ENCODE results near the gene TTC39B.

The TTC39B gene

GRCh38 chr9:15277400-15278090 lies 29.5 kb downstream of the TTC39B start:
- Histone ChIP-seq H2AFZ (ENCODE audit: low read depth, low read length) (no peak overlapping the region), H2AK5ac (ENCODE audit: low read length, severe bottlenecking) (peak overlapping the region; percentile 80), H3K4me1 (ENCODE audit: control insufficient read depth, insufficient read depth, low read depth, low read length) (peaks cover 6% of the 10 kb centered on the region), H3K23ac (ENCODE audit: low read length in 2 of 2) (no peak overlapping the region), H3K9ac (ENCODE audit: low read length) (no peak overlapping the region), H2BK15ac (ENCODE audit: low read depth, poor library complexity, severe bottlenecking) (no peak overlapping the region), H3K36me3 (ENCODE audit: control insufficient read depth in 1 of 2, insufficient read depth in 2 of 2, low read depth in 1 of 2, low read length in 2 of 2) (peaks cover 0 to 4% of the 10 kb centered on the region in 2 experiments), H3K27ac (ENCODE audit: low read length, poor library complexity, severe bottlenecking) (no peak overlapping the region), H3K4me2 (ENCODE audit: low read length, poor library complexity, severe bottlenecking) (no peak overlapping the region), H3K79me1 (replicated peaks; ENCODE audit: low read length, poor library complexity, severe bottlenecking) (peaks cover 39% of the 10 kb centered on the region), H2BK120ac (ENCODE audit: low read depth, low read length) (no peak overlapping the region), H3K4me3 (ENCODE audit: insufficient read depth in 1 of 2, low read depth in 1 of 2, low read length in 2 of 2) (no peak overlapping the region), H2BK12ac (ENCODE audit: low read length in 2 of 2) (peak overlapping the region in 1 of 2 experiments; percentile 59), H3K27me3 (ENCODE audit: control insufficient read depth in 1 of 2, insufficient read depth in 1 of 2, low read length in 2 of 2) (no peaks in the 10 kb centered on the region), H3K14ac (ENCODE audit: low read length in 2 of 2) (peak overlapping the region in 1 of 2 experiments; percentile 81), H3K18ac (ENCODE audit: low read depth in 1 of 2, low read length in 2 of 2) (no peak overlapping the region), H3K4ac (ENCODE audit: low read depth in 1 of 2, low read length in 2 of 2) (no peak overlapping the region), H4K91ac (ENCODE audit: low read length) (no peak overlapping the region), H2BK5ac (ENCODE audit: low read depth, low read length, poor library complexity, severe bottlenecking) (no peak overlapping the region), H4K8ac (ENCODE audit: low read length) (peak overlapping the region; percentile 64), H3K9me3 (ENCODE audit: control insufficient read depth, low read length) (no peaks in the 10 kb centered on the region)
- 98% methylated on average over 6 of the region's 9 CpGs for WGBS
- peak; percentile 38 for DNase-seq

GRCh38 chr9:15276328-15276938 lies 30.6 kb downstream of the TTC39B start:
- H2BK15ac ChIP-seq (ENCODE audit: low read depth, poor library complexity, severe bottlenecking): no peak overlapping the region
- H3K36me3 ChIP-seq (ENCODE audit: control insufficient read depth in 1 of 2, insufficient read depth in 2 of 2, low read depth in 1 of 2, low read length in 2 of 2): peaks cover 0 to 4% of the 10 kb centered on the region in 2 experiments
- WGBS: 88% methylated on average over 3 of the region's 4 CpGs
- DNase-seq: no peak
- H3K27ac ChIP-seq (ENCODE audit: low read length, poor library complexity, severe bottlenecking): no peak overlapping the region
- H3K27me3 ChIP-seq (ENCODE audit: control insufficient read depth in 1 of 2, insufficient read depth in 1 of 2, low read length in 2 of 2): no peaks in the 10 kb centered on the region
- no peak overlapping the region for H2BK5ac ChIP-seq (ENCODE audit: low read depth, low read length, poor library complexity, severe bottlenecking)
- no peak overlapping the region for H2BK12ac ChIP-seq (ENCODE audit: low read length in 2 of 2)
- no peaks in the 10 kb centered on the region for H3K9me3 ChIP-seq (ENCODE audit: control insufficient read depth, low read length)
- no peak overlapping the region for H4K91ac ChIP-seq (ENCODE audit: low read length)
- peaks cover 44% of the 10 kb centered on the region for H3K79me1 ChIP-seq (replicated peaks; ENCODE audit: low read length, poor library complexity, severe bottlenecking)
- H2BK120ac ChIP-seq (ENCODE audit: low read depth, low read length): no peak overlapping the region
- no peak overlapping the region for H3K4me2 ChIP-seq (ENCODE audit: low read length, poor library complexity, severe bottlenecking)
- no peak overlapping the region for H3K4me3 ChIP-seq (ENCODE audit: insufficient read depth in 1 of 2, low read depth in 1 of 2, low read length in 2 of 2)
- no peak overlapping the region for H3K9ac ChIP-seq (ENCODE audit: low read length)
- H3K4me1 ChIP-seq (ENCODE audit: control insufficient read depth, insufficient read depth, low read depth, low read length): peaks cover 6% of the 10 kb centered on the region
- H3K14ac ChIP-seq (ENCODE audit: low read length in 2 of 2): no peak overlapping the region
- H3K4ac ChIP-seq (ENCODE audit: low read depth in 1 of 2, low read length in 2 of 2): no peak overlapping the region
- no peak overlapping the region for H3K23ac ChIP-seq (ENCODE audit: low read length in 2 of 2)
- no peak overlapping the region for H2AK5ac ChIP-seq (ENCODE audit: low read length, severe bottlenecking)
- no peak overlapping the region for H4K8ac ChIP-seq (ENCODE audit: low read length)
- H3K18ac ChIP-seq (ENCODE audit: low read depth in 1 of 2, low read length in 2 of 2): no peak overlapping the region
- H2AFZ ChIP-seq (ENCODE audit: low read depth, low read length): no peak overlapping the region

GRCh38 chr9:15274425-15274824 lies 32.6 kb downstream of the TTC39B start:
- Histone ChIP-seq H3K18ac (ENCODE audit: low read depth in 1 of 2, low read length in 2 of 2) (no peak overlapping the region), H2AFZ (ENCODE audit: low read depth, low read length) (no peak overlapping the region), H3K9me3 (ENCODE audit: control insufficient read depth, low read length) (no peaks in the 10 kb centered on the region), H3K4me2 (ENCODE audit: low read length, poor library complexity, severe bottlenecking) (no peak overlapping the region), H3K36me3 (ENCODE audit: control insufficient read depth in 1 of 2, insufficient read depth in 2 of 2, low read depth in 1 of 2, low read length in 2 of 2) (peaks cover 0 to 4% of the 10 kb centered on the region in 2 experiments), H3K9ac (ENCODE audit: low read length) (no peak overlapping the region), H2BK120ac (ENCODE audit: low read depth, low read length) (no peak overlapping the region), H3K4me3 (ENCODE audit: insufficient read depth in 1 of 2, low read depth in 1 of 2, low read length in 2 of 2) (no peak overlapping the region), H4K91ac (ENCODE audit: low read length) (no peak overlapping the region), H3K4me1 (ENCODE audit: control insufficient read depth, insufficient read depth, low read depth, low read length) (peaks cover 6% of the 10 kb centered on the region), H2AK5ac (ENCODE audit: low read length, severe bottlenecking) (no peak overlapping the region), H3K23ac (ENCODE audit: low read length in 2 of 2) (no peak overlapping the region), H2BK12ac (ENCODE audit: low read length in 2 of 2) (no peak overlapping the region), H3K14ac (ENCODE audit: low read length in 2 of 2) (no peak overlapping the region), H3K27me3 (ENCODE audit: control insufficient read depth in 1 of 2, insufficient read depth in 1 of 2, low read length in 2 of 2) (no peaks in the 10 kb centered on the region), H4K8ac (ENCODE audit: low read length) (no peak overlapping the region), H3K4ac (ENCODE audit: low read depth in 1 of 2, low read length in 2 of 2) (no peak overlapping the region), H3K27ac (ENCODE audit: low read length, poor library complexity, severe bottlenecking) (no peak overlapping the region), H3K79me1 (replicated peaks; ENCODE audit: low read length, poor library complexity, severe bottlenecking) (peaks cover 43% of the 10 kb centered on the region), H2BK15ac (ENCODE audit: low read depth, poor library complexity, severe bottlenecking) (no peak overlapping the region), H2BK5ac (ENCODE audit: low read depth, low read length, poor library complexity, severe bottlenecking) (no peak overlapping the region)
- 53% methylated on average over 1 of the region's 1 CpG for WGBS
- DNase-seq: no peak

GRCh38 chr9:15272377-15272928 lies 34.6 kb downstream of the TTC39B start:
- Histone ChIP-seq H3K27me3 (ENCODE audit: control insufficient read depth in 1 of 2, insufficient read depth in 1 of 2, low read length in 2 of 2) (no peaks in the 10 kb centered on the region), H4K91ac (ENCODE audit: low read length) (no peak overlapping the region), H3K14ac (ENCODE audit: low read length in 2 of 2) (no peak overlapping the region), H4K8ac (ENCODE audit: low read length) (no peak overlapping the region), H3K79me1 (replicated peaks; ENCODE audit: low read length, poor library complexity, severe bottlenecking) (peaks cover 45% of the 10 kb centered on the region), H3K4me3 (ENCODE audit: insufficient read depth in 1 of 2, low read depth in 1 of 2, low read length in 2 of 2) (no peak overlapping the region), H3K4me2 (ENCODE audit: low read length, poor library complexity, severe bottlenecking) (no peak overlapping the region), H3K23ac (ENCODE audit: low read length in 2 of 2) (no peak overlapping the region), H3K27ac (ENCODE audit: low read length, poor library complexity, severe bottlenecking) (no peak overlapping the region), H3K9me3 (ENCODE audit: control insufficient read depth, low read length) (no peaks in the 10 kb centered on the region), H3K36me3 (ENCODE audit: control insufficient read depth in 1 of 2, insufficient read depth in 2 of 2, low read depth in 1 of 2, low read length in 2 of 2) (peaks cover 0 to 4% of the 10 kb centered on the region in 2 experiments), H2AFZ (ENCODE audit: low read depth, low read length) (no peak overlapping the region), H3K18ac (ENCODE audit: low read depth in 1 of 2, low read length in 2 of 2) (no peak overlapping the region), H2AK5ac (ENCODE audit: low read length, severe bottlenecking) (no peak overlapping the region), H3K4me1 (ENCODE audit: control insufficient read depth, insufficient read depth, low read depth, low read length) (peaks cover 8% of the 10 kb centered on the region), H2BK12ac (ENCODE audit: low read length in 2 of 2) (no peak overlapping the region), H2BK120ac (ENCODE audit: low read depth, low read length) (no peak overlapping the region), H3K4ac (ENCODE audit: low read depth in 1 of 2, low read length in 2 of 2) (no peak overlapping the region), H2BK5ac (ENCODE audit: low read depth, low read length, poor library complexity, severe bottlenecking) (no peak overlapping the region), H3K9ac (ENCODE audit: low read length) (no peak overlapping the region), H2BK15ac (ENCODE audit: low read depth, poor library complexity, severe bottlenecking) (no peak overlapping the region)
- no peak for DNase-seq
- WGBS: 98% methylated on average over 3 of the region's 3 CpGs
